Heart left ventricle (tissue), 16 donors: ENCODE data around the gene RIC8B. TPM values are rescaled to one million over a fixed set of nuclear protein-coding genes. Genes with fewer than 3 reads are reported as not detected.

Source experiments
- ATAC-seq, 4 donors: fragments of 200-7000 bp; cut with Tn5 transposase; one replicate each; pipeline ENCODE4 v1.9.1; 2020 to 2022; ENCODE audit warnings: moderate library complexity in 4 of 4, mild to moderate bottlenecking in 3 of 4, moderate number of reproducible peaks in 1 of 4
- DNase-seq, 5 donors: peaks; one replicate each; pipeline ENCODE4 v3.0.0-alpha.2; 2020
- H3K27ac ChIP-seq, 12 donors: fragments of 200-600 bp; sonication (generic) in 4 of 12; one replicate each; pipeline versions ENCODE4 v1.5.0 to v1.8.0; 2016 to 2022; ENCODE audit warnings: mild to moderate bottlenecking in 2 of 12
- H3K27me3 ChIP-seq, 9 donors: fragments of 200-600 bp; sonication (generic) in 2 of 9; one replicate each; pipeline versions ENCODE4 v1.5.1 to v1.8.0; 2016 to 2022; ENCODE audit warnings: mild to moderate bottlenecking in 3 of 9
- H3K36me3 ChIP-seq, 9 donors: fragments of 200-600 bp; sonication (generic) in 2 of 9; one replicate each; pipeline versions ENCODE4 v1.5.0 to v1.8.0; 2018 to 2022; ENCODE audit warnings: mild to moderate bottlenecking in 2 of 9
- H3K4me1 ChIP-seq, 12 donors: fragments of 200-600 bp; sonication (generic) in 4 of 12; one replicate each; pipeline versions ENCODE4 v1.5.0 to v1.8.0; 2016 to 2022; ENCODE audit warnings: mild to moderate bottlenecking in 3 of 12
- H3K4me3 ChIP-seq, 12 donors: fragments of 200-600 bp; sonication (generic) in 4 of 12; one replicate each; pipeline versions ENCODE4 v1.5.0 to v1.8.0; 2017 to 2022; ENCODE audit warnings: mild to moderate bottlenecking in 9 of 12, moderate library complexity in 4 of 12
- H3K9me3 ChIP-seq, 12 donors: fragments of 200-600 bp; sonication (generic) in 4 of 12; one replicate each; pipeline versions ENCODE4 v1.5.0 to v1.8.0; 2016 to 2022; ENCODE audit warnings: mild to moderate bottlenecking in 1 of 12
- POLR2A ChIP-seq, 2 donors: fragments of 450-650 bp; IDR thresholded peaks; one replicate each; pipeline ENCODE4 v1.6.1; 2017; ENCODE audit warnings: antibody characterized with exemption in 2 of 2, mild to moderate bottlenecking in 2 of 2, moderate library complexity in 2 of 2
- WGBS, 4 donors: extraction: QIAGEN DNeasy Blood & Tissue Kit in 2 of 4; methylation state at CpG; one replicate each; pipeline versions ENCODE4 v1.1.5 to v1.1.7; 2013 to 2018; 5-methylcytosine and 5-hydroxymethylcytosine counted together
- intact Hi-C, 10 donors: fragments of 100-400 bp; cut with DNase I; formaldehyde crosslinking; loops; one replicate each; pipeline versions ENCODE4 v1.11.1 to v1.14.2; 2022
- polyA plus RNA-seq, 2 donors: library from polyadenylated mRNA; stranded (reverse); fragments of 200-250 nt; gene quantifications; one replicate each; pipeline ENCODE4 v1.2.3, GENCODE V29; 2013
- total RNA-seq, 9 donors: library from RNA; depleted of rRNA in 2 of 9; stranded (reverse); fragments of >200 nt in 2 of 9; fragmentation: NEBNext Ultra II Directional in 3 of 9; extraction: Animal tissue kit (Norgen Biotek cat#: 25700) in 3 of 9; gene quantifications; one replicate each; pipeline versions ENCODE4 v1.1.0 to v1.2.4, GENCODE V29; 2016 to 2023
- TF ChIP-seq, protein P1 (sequence below), 12 donors: fragments of 200-600 bp; sonication (generic) in 4 of 12; IDR thresholded peaks; one replicate each; pipeline versions ENCODE4 v1.5.0 to v1.8.0; 2018 to 2022; ENCODE audit warnings: antibody characterized with exemption in 12 of 12, mild to moderate bottlenecking in 5 of 12
- donor health status: ischemic (EF 13 %, LVEDD 7.1; RV severe dilation, severe dysfunction).
- donor health status: healthy with polysubstance abuse.
- donor health status: DM: no; HTN: yes; CAD: no.
- donor health status: DM: no; HTN: no; CAD: no.
- donor health status: ischemic (EF 25% LVEDD 6.9; RV normal size, moderate dysfunction).
- donor health status: ischemic (EF 25% LVEDD 5.7; RV mildly dilated, moderate dysfunction).
- donor health status: healthy.
- donor health status: DM: yes; HTN: yes; CAD: no.
- donor health status: ischemic (EF 35%, LVEDD 5.7; RV mildly dilated, moderate dysfunction).
- donor health status: nonischemic (EF 11% LVEDD 7.7; RV severe dilation, severe dysfunction).
- donor health status: DM: yes; HTN: yes; CAD: no.
- donor health status: PGD.
- donor health status: ischemic (EF 29% LVEDD 5.4; RV normal size, mild dysfunction).
- donor health status: nonischemic (EF 23%, LVEDD 6.1; RV moderate dilation, normal function).

Gene RIC8B
- total and polyA plus RNA-seq, 11 donors: 6.1 to 27.5 (median 22.7) TPM

DNA sequence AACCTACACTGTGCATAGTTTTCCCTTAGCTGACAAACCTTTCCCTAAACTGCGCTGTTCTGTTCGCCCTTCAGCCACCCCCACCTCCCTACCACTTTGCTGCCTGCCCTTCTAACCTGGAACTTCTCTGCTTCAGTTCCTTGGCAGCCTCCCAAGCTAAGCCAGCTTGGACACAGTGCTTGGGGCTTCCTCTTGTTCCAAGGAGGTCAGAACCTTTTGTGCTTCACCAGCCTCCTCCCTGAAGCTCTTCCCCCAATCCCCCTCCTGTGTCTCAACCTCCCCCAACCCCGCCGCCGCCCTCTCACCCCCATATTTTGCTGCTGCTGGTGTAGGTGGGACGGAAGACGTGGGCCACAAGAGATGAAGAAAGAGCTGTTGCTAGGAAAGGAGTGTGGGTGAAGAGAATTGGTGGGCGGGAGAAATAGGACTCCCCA lies 8.1 kb upstream of the RIC8B start:
- WGBS, 4 donors: 47 to 54% (median 47%) methylated on average over 8 of the region's 8 CpGs
- peak in 4 of 5 donors; percentile 48 to 76 (median 60) for DNase-seq
- Histone ChIP-seq H3K36me3 (no peaks in the 10 kb centered on the region), H3K4me1 (peaks cover 0 to 33% (median 9%) of the 10 kb centered on the region in 12 donors), H3K4me3 (no peak overlapping the region), H3K27me3 (peaks cover 0 to 9% (median 0%) of the 10 kb centered on the region in 9 donors), H3K9me3 (no peaks in the 10 kb centered on the region), H3K27ac (peak overlapping the region in 4 of 12 donors; percentile 21 to 38 (median 28))
- ATAC-seq: peak; percentile 64 to 87 (median 81)
- intact Hi-C loops: no loop called here
- TF ChIP-seq, protein P1, sequence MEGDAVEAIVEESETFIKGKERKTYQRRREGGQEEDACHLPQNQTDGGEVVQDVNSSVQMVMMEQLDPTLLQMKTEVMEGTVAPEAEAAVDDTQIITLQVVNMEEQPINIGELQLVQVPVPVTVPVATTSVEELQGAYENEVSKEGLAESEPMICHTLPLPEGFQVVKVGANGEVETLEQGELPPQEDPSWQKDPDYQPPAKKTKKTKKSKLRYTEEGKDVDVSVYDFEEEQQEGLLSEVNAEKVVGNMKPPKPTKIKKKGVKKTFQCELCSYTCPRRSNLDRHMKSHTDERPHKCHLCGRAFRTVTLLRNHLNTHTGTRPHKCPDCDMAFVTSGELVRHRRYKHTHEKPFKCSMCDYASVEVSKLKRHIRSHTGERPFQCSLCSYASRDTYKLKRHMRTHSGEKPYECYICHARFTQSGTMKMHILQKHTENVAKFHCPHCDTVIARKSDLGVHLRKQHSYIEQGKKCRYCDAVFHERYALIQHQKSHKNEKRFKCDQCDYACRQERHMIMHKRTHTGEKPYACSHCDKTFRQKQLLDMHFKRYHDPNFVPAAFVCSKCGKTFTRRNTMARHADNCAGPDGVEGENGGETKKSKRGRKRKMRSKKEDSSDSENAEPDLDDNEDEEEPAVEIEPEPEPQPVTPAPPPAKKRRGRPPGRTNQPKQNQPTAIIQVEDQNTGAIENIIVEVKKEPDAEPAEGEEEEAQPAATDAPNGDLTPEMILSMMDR (IDR thresholded peaks at IDR 0.05): no peak

DNA sequence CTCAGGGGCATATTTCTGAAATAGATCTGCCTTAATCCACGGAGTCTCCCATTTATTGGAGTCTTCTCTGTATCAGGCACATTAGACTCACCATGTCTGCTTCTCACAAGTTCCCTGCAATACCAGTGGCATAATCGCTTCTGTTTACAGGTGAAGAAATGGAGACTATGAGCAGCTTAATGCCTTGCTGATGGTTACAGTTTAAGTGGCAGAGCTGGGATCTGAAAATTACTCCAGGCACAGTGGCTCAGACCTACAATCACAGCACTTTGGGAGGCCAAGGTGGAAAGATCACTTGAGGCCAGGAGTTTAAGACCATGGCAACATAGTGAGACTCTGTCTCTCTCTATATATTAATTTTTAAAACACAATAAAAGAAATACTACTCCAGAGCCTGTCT lies 7.3 kb upstream of the RIC8B start:
- no peaks in the 10 kb centered on the region for H3K36me3 ChIP-seq
- intact Hi-C loops: no loop called here
- TF ChIP-seq, protein P1 (IDR thresholded peaks at IDR 0.05): no peak
- no peak for TF ChIP-seq POLR2A (IDR thresholded peaks at IDR 0.05)
- H3K9me3 ChIP-seq: no peaks in the 10 kb centered on the region
- peaks cover 0 to 39% (median 9%) of the 10 kb centered on the region in 12 donors for H3K4me1 ChIP-seq
- ATAC-seq: no peak
- H3K4me3 ChIP-seq: no peak overlapping the region
- H3K27ac ChIP-seq: no peak overlapping the region
- no peak for DNase-seq
- 58 to 73% (median 71%) methylated on average over 2 of the region's 2 CpGs for WGBS, 4 donors
- peaks cover 0 to 9% (median 0%) of the 10 kb centered on the region in 9 donors for H3K27me3 ChIP-seq

DNA sequence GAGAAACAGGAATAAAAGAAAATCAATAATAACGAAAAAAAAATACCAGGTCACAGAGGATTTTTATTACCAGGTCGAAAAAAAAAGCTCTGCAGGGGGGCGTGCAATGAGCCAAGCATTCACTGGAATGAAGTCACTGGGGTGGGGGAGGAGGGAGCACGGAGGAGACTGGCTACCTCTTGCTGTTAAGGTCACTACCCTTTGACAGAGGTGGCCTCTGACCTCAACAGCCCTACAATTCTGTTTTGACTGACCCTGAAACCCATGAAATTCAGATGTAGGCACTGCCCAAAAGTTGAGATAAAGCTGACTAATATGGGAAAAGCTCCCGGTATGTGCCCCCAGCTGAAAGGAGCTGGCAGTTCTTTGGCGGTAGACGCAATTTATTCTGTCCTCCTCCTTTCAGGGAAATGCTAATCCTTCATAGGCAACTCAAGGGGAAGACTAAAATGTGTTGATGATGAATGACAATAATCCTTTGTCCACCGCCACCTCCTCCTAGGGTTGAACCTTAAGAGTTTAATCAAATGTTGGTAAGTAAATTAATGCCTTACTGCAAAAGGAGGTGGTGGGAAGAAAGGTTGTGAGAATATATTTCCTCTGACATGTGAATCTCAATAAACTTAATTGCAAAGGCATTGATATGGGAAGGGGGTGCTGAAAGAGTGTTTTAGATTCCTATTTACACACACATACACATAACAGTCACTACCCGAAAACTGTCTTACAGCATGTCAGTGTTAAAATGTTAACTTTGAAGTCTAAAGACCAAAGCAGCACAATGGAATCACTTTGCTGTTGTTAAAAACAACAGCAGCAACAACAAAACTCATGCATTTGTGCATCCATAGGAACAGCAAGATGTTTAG lies 6.3 kb upstream of the RIC8B start:
- no peak for ATAC-seq
- no peak for DNase-seq
- intact Hi-C loops: no loop called here
- H3K4me1 ChIP-seq: peaks cover 0 to 40% (median 12%) of the 10 kb centered on the region in 12 donors
- H3K27ac ChIP-seq: no peak overlapping the region
- WGBS, 4 donors: 58 to 67% (median 63%) methylated on average over 9 of the region's 9 CpGs
- H3K27me3 ChIP-seq: peaks cover 0 to 9% (median 0%) of the 10 kb centered on the region in 9 donors
- no peaks in the 10 kb centered on the region for H3K9me3 ChIP-seq
- H3K4me3 ChIP-seq: no peak overlapping the region
- H3K36me3 ChIP-seq: no peaks in the 10 kb centered on the region
- no peak for TF ChIP-seq POLR2A (IDR thresholded peaks at IDR 0.05)
- TF ChIP-seq, protein P1 (IDR thresholded peaks at IDR 0.05): no peak

DNA sequence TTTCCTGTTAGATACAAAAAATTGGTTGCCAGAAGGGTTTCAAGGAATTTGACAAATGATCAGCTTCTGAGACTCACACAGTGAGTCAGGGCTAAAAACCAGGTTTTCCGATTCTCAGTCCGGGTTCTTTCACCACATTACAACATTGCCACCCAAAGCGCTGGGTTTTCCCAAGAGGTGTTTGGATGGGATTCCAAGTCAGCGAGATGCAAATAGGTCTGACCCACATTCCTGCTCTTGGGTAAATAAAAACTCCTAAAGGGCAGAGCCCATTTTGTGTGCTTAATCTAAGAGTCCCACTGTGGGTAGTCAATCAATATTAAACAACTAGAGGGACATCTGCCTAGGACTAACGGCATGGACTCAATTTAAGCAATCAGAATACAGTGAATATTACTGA lies 5.4 kb upstream of the RIC8B start:
- Histone ChIP-seq H3K4me3 (no peak overlapping the region), H3K9me3 (no peaks in the 10 kb centered on the region), H3K27me3 (peaks cover 0 to 9% (median 0%) of the 10 kb centered on the region in 9 donors), H3K27ac (no peak overlapping the region), H3K36me3 (no peaks in the 10 kb centered on the region), H3K4me1 (peaks cover 0 to 44% (median 14%) of the 10 kb centered on the region in 12 donors)
- TF ChIP-seq, protein P1 (IDR thresholded peaks at IDR 0.05): no peak
- TF ChIP-seq POLR2A (IDR thresholded peaks at IDR 0.05): no peak
- ATAC-seq (no peak), DNase-seq (no peak)
- WGBS, 4 donors: 65 to 73% (median 69%) methylated on average over 5 of the region's 5 CpGs
- intact Hi-C loops: no loop called here
